Mesendoderm (in vitro differentiated cells): ENCODE data around the gene TRAPPC5. TPM values are rescaled to one million over a fixed set of nuclear protein-coding genes. Genes with fewer than 3 reads are reported as not detected.

ENCODE experiments used
- DNase-seq: peaks from one replicate; pipeline ENCODE4 v3.0.0; 2013
- H2AK5ac ChIP-seq: 2 replicates; pipeline ENCODE4 v1.6.1; 2013; ENCODE audit warnings: low read length, inconsistent platforms
- H2BK120ac ChIP-seq: 2 replicates; pipeline ENCODE4 v1.6.1; 2013; ENCODE audit warnings: low read depth, mild to moderate bottlenecking, low read length, moderate library complexity, mixed read lengths
- H2BK15ac ChIP-seq: replicated peaks from 2 replicates; pipeline ENCODE4 v1.6.1; 2013; ENCODE audit warnings: low read depth, mild to moderate bottlenecking, moderate library complexity
- H2BK5ac ChIP-seq: 2 replicates; pipeline ENCODE4 v1.6.1; 2013; ENCODE audit warnings: low read length, inconsistent platforms
- H3K18ac ChIP-seq: 2 replicates; pipeline ENCODE4 v1.6.1; 2013; ENCODE audit warnings: mild to moderate bottlenecking, low read length, mixed read lengths
- H3K23ac ChIP-seq: one replicate; pipeline ENCODE4 v1.6.1; 2013; ENCODE audit warnings: low read length
- H3K27ac ChIP-seq: 2 replicates; pipeline ENCODE4 v1.5.1; 2013; ENCODE audit warnings: low read depth, mild to moderate bottlenecking, inconsistent platforms, low read length, moderate library complexity
- H3K27me3 ChIP-seq: 2 replicates; pipeline ENCODE4 v1.6.1; 2013; ENCODE audit warnings: low read length, control low read depth, mild to moderate bottlenecking, inconsistent platforms; ENCODE audit not compliant: insufficient read depth, poor library complexity
- H3K36me3 ChIP-seq: 2 replicates; pipeline ENCODE4 v1.6.1; 2013; ENCODE audit warnings: low read length, inconsistent platforms; ENCODE audit not compliant: control insufficient read depth, insufficient read depth
- H3K4ac ChIP-seq: one replicate; pipeline ENCODE4 v1.6.1; 2013; ENCODE audit warnings: low read depth, mild to moderate bottlenecking, low read length, moderate library complexity
- H3K4me1 ChIP-seq: 2 replicates; pipeline ENCODE4 v1.6.1; 2013; ENCODE audit warnings: low read depth, low read length, inconsistent platforms; ENCODE audit not compliant: control insufficient read depth
- H3K4me2 ChIP-seq: 2 replicates; pipeline ENCODE4 v1.6.1; 2013; ENCODE audit warnings: low read length
- H3K4me3 ChIP-seq: 2 replicates; pipeline ENCODE4 v1.5.1; 2013; ENCODE audit warnings: mild to moderate bottlenecking, low read length
- H3K56ac ChIP-seq: one replicate; pipeline ENCODE4 v1.6.1; 2013; ENCODE audit warnings: low read length
- H3K79me1 ChIP-seq: 2 replicates; pipeline ENCODE4 v1.6.1; 2013; ENCODE audit warnings: low read length, inconsistent platforms
- H3K79me2 ChIP-seq: 2 replicates; pipeline ENCODE4 v1.6.1; 2013; ENCODE audit warnings: mild to moderate bottlenecking, low read length; ENCODE audit not compliant: control insufficient read depth, insufficient read depth
- H3K9ac ChIP-seq: 2 replicates; pipeline ENCODE4 v1.6.1; 2013; ENCODE audit warnings: low read length, inconsistent platforms
- H4K5ac ChIP-seq: one replicate; pipeline ENCODE4 v1.6.1; 2013; ENCODE audit warnings: low read length
- H4K8ac ChIP-seq: one replicate; pipeline ENCODE4 v1.6.1; 2013; ENCODE audit warnings: low read depth, mild to moderate bottlenecking, control low read depth, low read length, moderate library complexity
- WGBS: extraction: QIAGEN DNeasy Blood & Tissue Kit; methylation state at CpG from one replicate; pipeline ENCODE4 v1.1.7; 2013; ENCODE audit warnings: low lambda C conversion rate, missing lambda C conversion rate; ENCODE audit not compliant: insufficient coverage; ENCODE audit errors: extremely low coverage; 5-methylcytosine and 5-hydroxymethylcytosine counted together
- polyA plus RNA-seq, 2 experiments: library from polyadenylated mRNA; stranded (reverse); fragments of 200-250 nt; gene quantifications; one replicate each; pipeline ENCODE4 v1.2.3, GENCODE V29; 2013

Gene TRAPPC5
- polyA plus RNA-seq (2013, experiment 1 of 2), result 49.3 TPM
- polyA plus RNA-seq (2013, experiment 2 of 2), result 53.5 TPM

DNA sequence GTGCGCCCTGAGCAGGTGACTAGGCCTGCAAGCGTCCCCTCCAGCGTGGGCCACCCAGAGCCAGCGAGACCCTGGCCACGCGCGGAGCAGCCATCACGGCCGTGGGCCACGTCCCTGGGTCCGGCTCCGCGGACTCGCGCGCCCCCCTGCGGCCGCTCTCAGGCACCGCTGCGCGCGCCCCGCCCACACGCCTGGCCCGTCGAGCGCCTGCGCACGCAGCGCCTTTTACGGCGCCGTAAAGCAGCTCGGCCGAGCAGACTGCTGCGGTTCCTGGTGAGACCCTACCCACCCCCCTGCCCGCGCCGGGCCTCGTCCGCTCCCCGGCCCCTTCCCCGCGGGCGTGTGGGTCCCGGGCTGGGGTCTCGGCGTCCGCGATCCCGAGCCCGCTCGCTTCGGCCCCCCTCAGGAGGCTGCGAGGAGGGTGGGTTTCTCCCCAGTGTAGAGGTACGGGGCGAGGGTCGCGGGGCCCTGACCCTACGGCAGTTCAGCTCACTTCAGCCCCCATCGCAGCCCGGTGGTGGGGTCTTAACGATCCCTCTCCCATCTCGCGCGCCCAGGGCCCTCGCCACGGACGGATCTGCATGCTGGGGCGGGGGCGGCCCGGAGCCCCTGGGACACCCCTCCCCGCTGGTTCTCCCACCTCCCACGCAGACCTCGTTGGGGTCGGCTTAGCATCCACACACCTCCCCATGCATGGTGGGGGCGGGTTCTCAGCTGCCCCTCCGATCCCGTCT lies at the start of gene TRAPPC5:
Gene TRAPPC5 (plus strand): TSS at position 228 of the 734 bp plus-strand sequence. CDS start 1,421 bp downstream, outside the sequence.
- Histone ChIP-seq H3K4me3 (peak within 1 kb of the TSS; percentile 85), H3K79me2 (peaks cover 4% of the 10 kb centered on the region), H2BK15ac (no peak within 1 kb of the TSS), H4K5ac (no peak within 1 kb of the TSS), H3K79me1 (peaks cover 3% of the 10 kb centered on the region), H3K27me3 (no peaks in the 10 kb centered on the region), H3K4ac (peak within 1 kb of the TSS; percentile 8), H2AK5ac (no peak within 1 kb of the TSS), H3K4me2 (peak within 1 kb of the TSS; percentile 89), H4K8ac (no peak within 1 kb of the TSS), H3K18ac (peak within 1 kb of the TSS; percentile 91), H3K56ac (peak within 1 kb of the TSS; percentile 89), H2BK5ac (no peak within 1 kb of the TSS), H3K4me1 (peaks cover 3% of the 10 kb centered on the region), H3K27ac (no peak within 1 kb of the TSS), H3K9ac (peak within 1 kb of the TSS; percentile 93), H3K23ac (no peak within 1 kb of the TSS), H3K36me3 (no peaks in the 10 kb centered on the region), H2BK120ac (no peak within 1 kb of the TSS)
- peak; percentile 89 for DNase-seq
- WGBS, result no CpG with 5 or more reads among the region's 79 CpGs

DNA sequence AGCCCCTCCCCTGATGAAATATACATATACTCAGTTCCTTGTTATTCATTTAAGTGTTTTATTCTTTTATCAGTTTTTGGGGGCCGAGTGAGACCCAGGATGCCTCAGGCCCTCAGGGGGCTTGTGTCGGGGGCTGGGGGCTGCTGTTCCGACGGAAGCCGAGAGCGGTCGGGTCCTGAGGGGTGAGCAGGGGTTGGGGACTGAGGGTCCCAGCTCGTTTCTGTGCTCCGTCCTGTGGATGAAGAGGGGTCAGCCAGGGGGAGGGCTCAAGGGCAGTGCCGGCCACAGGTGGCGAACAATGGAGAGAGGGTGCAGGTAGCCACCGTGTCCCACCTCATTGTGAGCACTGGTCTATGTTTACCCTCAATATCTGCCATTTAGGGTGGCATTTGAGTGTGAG lies 49.1 kb upstream of the TRAPPC5 start:
- H4K5ac ChIP-seq, result no peak overlapping the region
- H2AK5ac ChIP-seq, result no peak overlapping the region
- H3K23ac ChIP-seq, result no peak overlapping the region
- H3K27me3 ChIP-seq, result no peaks in the 10 kb centered on the region
- H3K4me1 ChIP-seq, result peaks cover 1% of the 10 kb centered on the region
- no peak overlapping the region for H3K9ac ChIP-seq
- H2BK120ac ChIP-seq, result no peak overlapping the region
- H2BK15ac ChIP-seq, result no peak overlapping the region
- H3K4me2 ChIP-seq, result no peak overlapping the region
- no peak overlapping the region for H3K27ac ChIP-seq
- no peak overlapping the region for H4K8ac ChIP-seq
- H3K56ac ChIP-seq, result no peak overlapping the region
- DNase-seq, result no peak
- H3K4me3 ChIP-seq, result no peak overlapping the region
- peaks cover 24% of the 10 kb centered on the region for H3K79me1 ChIP-seq
- no CpG with 5 or more reads among the region's 12 CpGs for WGBS
- peaks cover 37% of the 10 kb centered on the region for H3K79me2 ChIP-seq
- H3K18ac ChIP-seq, result no peak overlapping the region
- H2BK5ac ChIP-seq, result no peak overlapping the region
- H3K36me3 ChIP-seq, result no peaks in the 10 kb centered on the region
- no peak overlapping the region for H3K4ac ChIP-seq

DNA sequence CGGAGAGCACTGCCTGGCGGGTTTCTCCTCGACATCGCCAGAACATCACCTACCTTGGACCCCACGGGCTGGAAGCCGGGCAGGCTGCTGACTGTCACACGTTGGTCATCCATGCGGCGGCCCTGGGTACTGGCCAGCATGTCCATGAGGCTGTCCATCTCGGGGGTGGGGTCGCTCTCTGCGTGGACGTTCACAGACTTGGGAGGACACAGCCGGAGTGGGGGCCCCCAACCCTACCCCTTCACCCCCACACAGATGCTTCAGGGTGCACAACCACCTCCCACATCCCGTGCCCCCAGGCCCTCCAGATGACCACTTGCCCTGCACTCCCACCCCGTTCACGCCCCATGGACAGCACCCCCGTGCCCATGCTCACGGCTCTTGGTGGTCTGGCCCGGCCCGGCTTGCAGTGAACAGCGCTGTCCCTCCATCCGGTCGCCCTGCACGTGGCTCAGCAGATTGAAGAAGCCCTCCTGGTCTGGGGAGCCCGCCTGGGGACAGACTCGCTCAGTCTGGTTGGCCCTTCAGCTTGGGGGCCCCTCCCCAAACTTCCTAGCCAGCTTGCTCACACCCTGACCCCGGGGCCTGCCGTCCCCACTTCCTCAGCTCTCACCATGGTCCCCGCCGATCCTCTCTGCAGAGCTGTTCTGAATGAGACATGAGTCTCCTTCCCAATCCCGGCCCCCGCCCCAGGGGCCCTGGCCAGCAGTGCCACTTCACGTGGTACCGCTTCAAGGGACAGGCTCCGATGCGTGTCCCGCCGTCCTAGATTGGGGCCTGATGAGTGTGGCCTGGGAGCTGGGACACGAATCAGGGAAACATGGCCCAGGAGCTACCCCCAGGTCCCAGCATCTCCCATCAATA lies 48.1 kb upstream of the TRAPPC5 start:
- Histone ChIP-seq H3K56ac (no peak overlapping the region), H3K79me1 (peaks cover 18% of the 10 kb centered on the region)
- no peak for DNase-seq

DNA sequence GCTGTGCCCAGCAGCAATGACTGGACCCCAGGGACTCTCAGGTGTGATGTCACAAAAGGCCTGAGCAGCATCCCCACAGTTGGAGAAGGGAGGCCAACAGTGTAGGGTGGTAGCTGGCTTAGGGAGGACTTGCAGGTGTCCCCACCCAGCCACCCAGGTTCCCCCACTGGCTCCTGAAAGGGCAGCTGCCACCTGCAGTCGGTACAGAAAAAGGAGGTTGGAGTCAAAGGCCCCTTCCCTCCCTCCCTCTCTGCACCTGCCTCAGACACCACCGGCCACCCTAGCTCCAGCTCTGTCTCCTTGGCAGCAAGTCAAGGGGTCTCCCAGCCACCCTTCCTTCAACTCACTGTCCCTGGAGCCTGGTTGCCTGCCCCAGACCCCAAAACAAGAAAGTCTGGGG lies 46.9 kb upstream of the TRAPPC5 start, which contains the start of gene PCP2:
Gene PCP2 (minus strand): TSS at position 22 of the 400 bp plus-strand sequence. CDS start 262 bp downstream, outside the sequence.
- H3K4me2 ChIP-seq, result no peak within 1 kb of the TSS
- WGBS, result no CpG with 5 or more reads among the region's 2 CpGs
- no peak within 1 kb of the TSS for H2BK5ac ChIP-seq
- H3K23ac ChIP-seq, result no peak within 1 kb of the TSS
- no peak for DNase-seq
- H4K8ac ChIP-seq, result no peak within 1 kb of the TSS
- H3K36me3 ChIP-seq, result no peaks in the 10 kb centered on the region
- no peak within 1 kb of the TSS for H3K56ac ChIP-seq
- H3K79me1 ChIP-seq, result peaks cover 13% of the 10 kb centered on the region
- no peak within 1 kb of the TSS for H3K27ac ChIP-seq
- H3K4me3 ChIP-seq, result no peak within 1 kb of the TSS
- H2BK15ac ChIP-seq, result no peak within 1 kb of the TSS
- no peak within 1 kb of the TSS for H3K4ac ChIP-seq
- H3K18ac ChIP-seq, result no peak within 1 kb of the TSS
- no peaks in the 10 kb centered on the region for H3K27me3 ChIP-seq
- H4K5ac ChIP-seq, result no peak within 1 kb of the TSS
- peaks cover 16% of the 10 kb centered on the region for H3K79me2 ChIP-seq
- H3K4me1 ChIP-seq, result peaks cover 1% of the 10 kb centered on the region
- no peak within 1 kb of the TSS for H2BK120ac ChIP-seq
- H3K9ac ChIP-seq, result no peak within 1 kb of the TSS
- H2AK5ac ChIP-seq, result no peak within 1 kb of the TSS

More for the DNA sequence above, 48.1 kb upstream of the TRAPPC5 start:
- no peak overlapping the region for H2AK5ac ChIP-seq
- H3K4me1 ChIP-seq, result peaks cover 1% of the 10 kb centered on the region
- H3K18ac ChIP-seq, result no peak overlapping the region
- no peak overlapping the region for H2BK120ac ChIP-seq
- H4K8ac ChIP-seq, result no peak overlapping the region
- no peak overlapping the region for H4K5ac ChIP-seq
- no peaks in the 10 kb centered on the region for H3K27me3 ChIP-seq
- no peak overlapping the region for H3K4me3 ChIP-seq
- peaks cover 28% of the 10 kb centered on the region for H3K79me2 ChIP-seq
- H2BK5ac ChIP-seq, result no peak overlapping the region
- no peak overlapping the region for H3K4ac ChIP-seq
- H3K27ac ChIP-seq, result no peak overlapping the region
- no peaks in the 10 kb centered on the region for H3K36me3 ChIP-seq
- no peak overlapping the region for H3K4me2 ChIP-seq
- whole genome bisulfite sequencing, result no CpG with 5 or more reads among the region's 40 CpGs
- H3K9ac ChIP-seq, result no peak overlapping the region
- no peak overlapping the region for H2BK15ac ChIP-seq
- H3K23ac ChIP-seq, result no peak overlapping the region

DNA sequence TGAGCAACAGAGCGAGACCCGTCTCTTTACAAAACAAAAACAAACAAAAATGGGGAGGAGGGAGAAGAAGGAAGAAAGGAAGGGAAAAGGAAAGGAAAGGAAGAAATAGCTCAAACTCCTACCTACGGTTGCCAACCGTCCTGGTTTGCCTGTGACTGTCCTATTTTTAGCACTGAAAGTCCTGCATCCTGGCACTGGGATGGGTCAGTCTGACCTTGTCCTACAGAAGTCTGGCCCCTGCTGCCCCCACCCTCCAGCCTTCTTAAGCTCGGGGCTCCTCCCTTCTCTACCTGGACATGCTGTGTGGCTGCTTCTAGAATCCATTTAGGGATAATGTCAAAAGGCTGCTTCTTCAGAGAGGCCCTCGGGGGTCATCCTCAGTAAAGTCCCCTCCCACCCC lies 45.0 kb upstream of the TRAPPC5 start:
- no peak overlapping the region for H3K27ac ChIP-seq
- H2BK120ac ChIP-seq, result no peak overlapping the region
- no peak for DNase-seq
- H2AK5ac ChIP-seq, result no peak overlapping the region
- WGBS, result no CpG with 5 or more reads among the region's 6 CpGs
- H3K23ac ChIP-seq, result no peak overlapping the region
- H3K4ac ChIP-seq, result no peak overlapping the region
- H3K18ac ChIP-seq, result no peak overlapping the region
- no peak overlapping the region for H2BK5ac ChIP-seq
- H3K27me3 ChIP-seq, result no peaks in the 10 kb centered on the region
- no peak overlapping the region for H4K8ac ChIP-seq
- H3K9ac ChIP-seq, result no peak overlapping the region
- H2BK15ac ChIP-seq, result no peak overlapping the region
- H3K4me3 ChIP-seq, result no peak overlapping the region
- no peaks in the 10 kb centered on the region for H3K4me1 ChIP-seq
- peaks cover 2% of the 10 kb centered on the region for H3K79me2 ChIP-seq
- no peak overlapping the region for H3K56ac ChIP-seq
- peaks cover 4% of the 10 kb centered on the region for H3K79me1 ChIP-seq
- no peak overlapping the region for H3K4me2 ChIP-seq
- H4K5ac ChIP-seq, result no peak overlapping the region
- no peaks in the 10 kb centered on the region for H3K36me3 ChIP-seq
